Stimulated activated CD4-positive, alpha-beta T cell treated with anti-CD3 and anti-CD28 coated beads, Interleukin-1b, Interleukin-23, amount 100 ng/mL, for 48 hours (primary cell): Measurements from ENCODE around the gene SEPTIN5.

Experiments used
- DNase-seq: peaks from one replicate; pipeline ENCODE4 v3.0.0-alpha.2; 2020

The SEPTIN5 gene

DNA sequence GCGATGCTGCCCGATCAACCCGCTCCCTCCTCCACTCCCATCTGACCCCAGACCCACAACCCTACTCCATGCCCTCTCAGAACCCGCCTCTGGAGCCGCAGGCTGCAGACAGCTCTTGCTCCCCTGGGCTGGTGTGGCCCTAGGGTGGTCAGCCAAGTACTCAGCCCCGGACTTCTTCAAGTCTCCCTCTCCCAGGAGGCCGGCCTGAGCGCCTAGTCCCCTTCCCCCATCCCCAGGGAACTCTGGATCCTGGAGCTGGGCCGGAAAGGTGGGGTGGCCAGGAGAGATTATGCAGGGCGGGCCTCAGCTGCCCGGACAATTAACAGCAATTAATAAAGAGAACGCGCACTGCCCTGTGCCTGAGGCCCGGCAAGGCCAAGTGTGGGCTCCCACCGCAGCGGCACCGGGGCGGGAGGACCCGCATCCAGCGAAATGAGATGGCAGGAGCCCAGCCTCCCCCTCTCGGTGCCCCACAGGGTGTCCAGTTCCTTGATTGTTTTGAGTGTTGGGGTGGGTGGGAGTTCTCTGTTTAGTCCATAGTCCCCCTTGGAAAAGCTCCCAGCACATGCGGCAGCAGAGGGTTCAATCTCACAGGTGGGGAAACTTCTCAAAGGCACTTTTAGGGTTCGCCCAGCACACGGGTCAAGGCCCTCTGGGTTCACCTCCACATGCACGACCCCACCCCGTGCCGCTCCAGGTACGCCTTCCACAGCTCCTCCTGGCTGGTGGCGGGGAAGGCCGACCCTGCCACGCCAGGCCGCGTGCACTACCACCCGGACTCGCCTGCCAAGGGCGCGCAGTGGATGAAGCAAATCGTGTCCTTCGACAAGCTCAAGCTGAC lies 49.4 kb downstream of the SEPTIN5 start:
- no peak for DNase-seq

DNA sequence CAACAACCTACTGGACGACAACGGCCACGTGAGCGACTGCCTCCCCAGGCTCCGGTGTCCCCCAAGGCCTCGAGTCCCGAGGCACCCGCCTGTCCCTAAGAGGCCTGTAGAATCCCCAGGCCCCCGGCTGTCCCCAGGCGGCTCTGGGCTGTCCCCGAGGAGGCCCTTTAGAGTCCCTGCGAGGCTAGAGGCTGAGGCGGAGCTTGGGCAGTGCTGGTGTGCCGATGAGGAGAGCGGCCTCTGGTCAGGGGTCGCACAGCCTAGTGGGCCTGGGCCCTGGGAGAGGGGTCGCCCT lies 49.9 kb downstream of the SEPTIN5 start:
- no peak for DNase-seq

- no peak for DNase-seq
Measured at GRCh38 chr22:19764636-19765476, 50.6 kb downstream of the SEPTIN5 start.

- DNase-seq: no peak
Measured at GRCh38 chr22:19765477-19766239, 51.4 kb downstream of the SEPTIN5 start.

DNA sequence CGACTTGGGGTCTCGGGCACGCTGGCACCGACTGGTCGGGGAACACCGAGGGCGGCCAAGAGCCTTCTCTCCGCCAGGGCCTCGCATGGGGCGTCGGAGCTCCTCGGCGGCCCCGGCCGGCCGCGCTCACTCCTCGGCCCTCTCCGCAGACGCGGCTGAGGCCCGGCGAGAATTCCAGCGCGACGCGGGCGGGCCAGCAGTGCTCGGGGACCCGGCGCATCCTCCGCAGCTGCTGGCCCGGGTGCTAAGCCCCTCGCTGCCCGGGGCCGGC lies 51.9 kb downstream of the SEPTIN5 start:
- no peak for DNase-seq

GRCh38 chr22:19766511-19767426 lies 52.5 kb downstream of the SEPTIN5 start:
- DNase-seq: peak; percentile 49

DNA sequence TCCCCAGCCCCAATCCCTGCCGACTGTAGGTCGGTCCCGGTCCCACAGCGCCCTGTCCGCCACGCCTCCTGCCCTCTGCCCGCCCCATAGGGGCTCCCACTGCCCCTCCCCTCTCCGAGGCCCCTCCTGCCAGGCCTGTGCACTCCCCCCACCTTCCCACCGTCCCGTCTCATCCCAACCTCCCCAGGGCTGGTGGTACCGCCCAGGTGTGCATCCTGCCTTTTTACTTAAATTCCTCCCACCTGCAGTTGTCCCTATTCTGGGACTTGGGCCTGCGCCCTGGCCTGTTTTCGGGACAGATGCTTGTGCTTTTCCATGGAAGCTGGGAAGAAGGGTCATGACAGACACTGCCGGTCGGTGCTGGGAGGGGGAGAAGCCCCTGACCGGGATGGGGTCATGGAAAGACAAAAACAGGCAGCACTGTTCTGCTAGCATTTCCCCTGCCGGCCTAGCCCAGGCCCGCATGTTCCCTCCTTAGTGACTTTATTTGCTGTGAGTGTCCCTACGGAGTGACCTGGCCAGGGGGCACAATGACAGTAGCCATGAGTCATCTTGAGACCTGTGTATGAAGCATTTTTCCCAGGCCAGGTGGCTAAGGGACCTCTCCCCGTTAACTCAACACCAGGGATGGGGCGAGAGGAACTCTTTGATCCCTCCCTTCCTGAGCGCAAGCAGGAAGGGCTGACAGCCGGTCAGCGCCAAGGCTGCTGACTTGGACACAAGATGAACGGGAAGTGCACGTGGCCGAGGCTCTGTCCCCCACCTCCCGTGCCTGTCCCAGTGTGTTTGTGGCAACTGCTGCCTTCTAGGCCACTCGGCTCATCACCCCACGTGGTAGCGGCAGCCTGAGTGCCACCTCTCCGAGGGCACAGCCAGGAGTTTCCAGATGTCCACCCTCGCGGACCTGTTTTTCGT lies 53.4 kb downstream of the SEPTIN5 start:
- DNase-seq: no peak

GRCh38 chr22:19769393-19769715 lies 55.1 kb downstream of the SEPTIN5 start:
- DNase-seq: no peak

DNA sequence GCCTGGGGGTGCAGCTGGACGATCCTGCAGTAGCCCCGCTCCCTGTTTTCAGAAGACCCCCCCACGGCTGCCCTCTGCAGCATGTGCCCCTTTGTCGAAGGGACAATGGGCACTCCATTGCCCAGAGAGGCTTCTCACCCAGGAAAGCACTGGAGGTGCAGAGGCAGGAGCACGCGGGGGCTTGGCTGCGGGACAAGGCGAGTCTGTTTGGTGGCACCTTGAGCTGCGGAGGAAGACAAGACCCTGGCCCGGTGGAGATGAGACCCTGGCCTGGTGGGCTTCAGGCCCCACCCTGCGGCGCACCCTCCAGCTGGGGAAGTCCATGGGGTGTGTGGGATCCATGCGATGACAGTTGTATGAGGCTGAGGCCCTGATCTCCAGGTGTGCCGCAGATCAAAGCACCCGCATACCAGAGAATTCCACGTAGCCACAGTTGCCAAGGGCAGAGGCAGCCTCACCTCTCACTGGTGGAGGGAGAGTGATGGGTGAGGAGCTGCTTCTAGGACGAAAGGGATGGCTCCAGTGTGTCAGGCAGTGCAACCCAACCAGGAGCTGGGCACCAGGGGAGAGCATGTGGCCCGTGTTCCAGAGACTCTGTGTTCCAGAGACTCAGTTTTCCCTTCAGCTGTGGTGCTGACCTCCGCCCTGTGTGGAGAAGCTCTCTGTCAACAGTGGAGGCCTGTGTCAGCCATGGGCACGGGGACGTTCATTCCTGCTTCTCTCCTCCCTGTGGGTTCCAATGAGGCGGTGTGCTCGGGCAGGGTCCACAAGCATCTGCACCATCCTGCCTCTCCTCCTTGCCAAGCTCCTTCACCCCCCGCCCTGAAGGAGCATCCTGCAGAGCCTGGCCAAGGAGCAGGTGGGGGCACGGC lies 56.3 kb downstream of the SEPTIN5 start:
- DNase-seq: no peak

DNA sequence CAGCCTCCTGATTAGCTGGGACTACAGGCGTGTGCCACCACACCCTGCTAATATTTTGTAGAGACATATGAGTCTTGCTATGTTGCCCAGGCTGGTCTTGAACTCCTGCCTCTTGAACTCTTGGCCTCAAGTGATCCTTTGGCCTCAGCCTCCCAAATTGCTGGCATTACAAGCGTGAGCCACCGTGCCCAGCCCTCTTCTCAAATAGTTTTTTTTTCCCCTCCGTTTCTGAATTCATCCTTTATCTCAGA lies 58.0 kb downstream of the SEPTIN5 start:
- no peak for DNase-seq
